Retina (tissue), 1 donor: ENCODE data around the gene DOK3.

Experiments
- DNase-seq: peaks from one replicate; pipeline ENCODE4 v3.0.0-alpha.2; 2016

Gene DOK3

GRCh38 chr5:177478711-177479646 lies 30.6 kb downstream of the DOK3 start:
- DNase-seq, result no peak

- DNase-seq, result no peak
These were observed 31.7 kb downstream of the DOK3 start for GRCh38 chr5:177477701-177478477.

GRCh38 chr5:177476531-177477233 lies 32.9 kb downstream of the DOK3 start:
- DNase-seq, result no peak

GRCh38 chr5:177475563-177476427 lies 33.8 kb downstream of the DOK3 start:
- DNase-seq, result no peak

GRCh38 chr5:177474846-177475562 lies 34.6 kb downstream of the DOK3 start:
- no peak for DNase-seq

- no peak for DNase-seq
These were observed 35.6 kb downstream of the DOK3 start for GRCh38 chr5:177474002-177474476.

GRCh38 chr5:177473443-177474001 lies 36.1 kb downstream of the DOK3 start, which contains the start of gene DBN1:
DBN1 (minus strand) TSS chr5:177473634; CDS start chr5:177473521, 113 bp downstream.
- DNase-seq, result peak; percentile 81

GRCh38 chr5:177472460-177473442 lies 36.9 kb downstream of the DOK3 start:
- DNase-seq, result peak; percentile 79

- DNase-seq, result no peak
These were observed 37.8 kb downstream of the DOK3 start for GRCh38 chr5:177471610-177472356.

GRCh38 chr5:177470759-177471536 lies 38.7 kb downstream of the DOK3 start:
- DNase-seq, result no peak

- no peak for DNase-seq
These were observed 39.7 kb downstream of the DOK3 start for GRCh38 chr5:177469750-177470525.

GRCh38 chr5:177468685-177469628 lies 40.7 kb downstream of the DOK3 start:
- peak; percentile 65 for DNase-seq

GRCh38 chr5:177468329-177468684 lies 41.3 kb downstream of the DOK3 start:
- no peak for DNase-seq

- DNase-seq, result no peak
These were observed 42.2 kb downstream of the DOK3 start for GRCh38 chr5:177467436-177467835.

GRCh38 chr5:177466861-177467260 lies 42.8 kb downstream of the DOK3 start:
- DNase-seq, result no peak

GRCh38 chr5:177465044-177465443 lies 44.6 kb downstream of the DOK3 start:
- DNase-seq, result no peak
